ENCODE results near the gene TAX1BP3. TPM values are rescaled to one million over a fixed set of nuclear protein-coding genes. Genes with fewer than 3 reads are reported as not detected.

The TAX1BP3 gene
- total RNA-seq, 1 donor from 2014 or later: 136 TPM

- peak overlapping the region; percentile 85 for H3K4me3 Mint-ChIP-seq
- no peaks in the 10 kb centered on the region for H3K27me3 Mint-ChIP-seq (ENCODE audit: low read depth)
- TF ChIP-seq CTCF (IDR thresholded peaks at IDR 0.05; ENCODE audit: unreplicated experiment): no peak
- peaks cover 32% of the 10 kb centered on the region for H3K4me1 Mint-ChIP-seq
- H3K27ac Mint-ChIP-seq: peak overlapping the region; percentile 94
- H3K9me3 Mint-ChIP-seq: no peaks in the 10 kb centered on the region
- DNase-seq (ENCODE audit: low spot score in 2 of 2, unreplicated experiment in 2 of 2): no peak
- peaks cover 11% of the 10 kb centered on the region for H3K36me3 Mint-ChIP-seq
Observed at GRCh38 chr17:3669085-3669347, 638 bp upstream of the TAX1BP3 start.

GRCh38 chr17:3667366-3668278, 756 bp downstream of the TAX1BP3 start:
- Mint-ChIP-seq H3K9me3 (no peaks in the 10 kb centered on the region), H3K4me3 (peak overlapping the region; percentile 85), H3K27me3 (ENCODE audit: low read depth) (no peaks in the 10 kb centered on the region), H3K4me1 (peaks cover 32% of the 10 kb centered on the region), H3K27ac (peak overlapping the region; percentile 99), H3K36me3 (peaks cover 14% of the 10 kb centered on the region)
- peak; percentile 89 to 92 for DNase-seq (ENCODE audit: low spot score in 2 of 2, unreplicated experiment in 2 of 2)
- TF ChIP-seq CTCF (IDR thresholded peaks at IDR 0.05; ENCODE audit: unreplicated experiment): no peak

- Mint-ChIP-seq H3K36me3 (peaks cover 11% of the 10 kb centered on the region), H3K4me3 (peak overlapping the region; percentile 85), H3K4me1 (peaks cover 32% of the 10 kb centered on the region), H3K27ac (peak overlapping the region; percentile 99), H3K9me3 (no peaks in the 10 kb centered on the region), H3K27me3 (ENCODE audit: low read depth) (no peaks in the 10 kb centered on the region)
- no peak for TF ChIP-seq CTCF (IDR thresholded peaks at IDR 0.05; ENCODE audit: unreplicated experiment)
- DNase-seq (ENCODE audit: low spot score in 2 of 2, unreplicated experiment in 2 of 2): no peak
Observed at GRCh38 chr17:3666516-3666915, 1.9 kb downstream of the TAX1BP3 start.

- peaks cover 11% of the 10 kb centered on the region for H3K36me3 Mint-ChIP-seq
- peak overlapping the region; percentile 99 for H3K27ac Mint-ChIP-seq
- no peak for TF ChIP-seq CTCF (IDR thresholded peaks at IDR 0.05; ENCODE audit: unreplicated experiment)
- no peaks in the 10 kb centered on the region for H3K9me3 Mint-ChIP-seq
- no peaks in the 10 kb centered on the region for H3K27me3 Mint-ChIP-seq (ENCODE audit: low read depth)
- H3K4me3 Mint-ChIP-seq: peak overlapping the region; percentile 85
- no peak for DNase-seq (ENCODE audit: low spot score in 2 of 2, unreplicated experiment in 2 of 2)
- H3K4me1 Mint-ChIP-seq: peaks cover 32% of the 10 kb centered on the region
Observed at GRCh38 chr17:3665834-3666233, 2.5 kb downstream of the TAX1BP3 start.

- Mint-ChIP-seq H3K27me3 (ENCODE audit: low read depth) (no peaks in the 10 kb centered on the region), H3K4me3 (no peak overlapping the region), H3K4me1 (peaks cover 32% of the 10 kb centered on the region), H3K27ac (no peak overlapping the region), H3K9me3 (no peaks in the 10 kb centered on the region), H3K36me3 (peaks cover 9% of the 10 kb centered on the region)
- DNase-seq (ENCODE audit: low spot score in 2 of 2, unreplicated experiment in 2 of 2): no peak
- TF ChIP-seq CTCF (IDR thresholded peaks at IDR 0.05; ENCODE audit: unreplicated experiment): no peak
Observed at GRCh38 chr17:3663102-3664011, 5.0 kb downstream of the TAX1BP3 start.

Data from mesothelial cell of epicardium (in vitro differentiated cells).